Esophagus squamous epithelium (tissue), 5 donors: ENCODE measurements around the gene ZNF776. TPM values are rescaled to one million over a fixed set of nuclear protein-coding genes. Genes with fewer than 3 reads are reported as not detected.

Experiments used
- DNase-seq: peaks from one replicate; lab custom pipeline; 2025; lab: John Stamatoyannopoulos, UW
- H3K27ac ChIP-seq, 4 donors: fragments of 200-600 bp; sonication (generic); one replicate each; pipeline ENCODE4 v1.5.1; 2016 to 2019; ENCODE audit warnings: mild to moderate bottlenecking in 1 of 4
- H3K27me3 ChIP-seq, 4 donors: fragments of 200-600 bp; sonication (generic); 1 replicate in 3 of 4; 2 replicates in 1 of 4; pipeline versions ENCODE4 v1.5.1 to v1.6.0; 2017 to 2021; ENCODE audit warnings: antibody characterized with exemption in 1 of 4
- H3K36me3 ChIP-seq, 3 donors: fragments of 200-600 bp; sonication (generic); one replicate each; pipeline ENCODE4 v1.5.1; 2016 to 2019
- H3K4me1 ChIP-seq, 3 donors: fragments of 200-600 bp; sonication (generic); one replicate each; pipeline ENCODE4 v1.5.1; 2017 to 2019
- H3K4me3 ChIP-seq, 4 donors: fragments of 200-600 bp; sonication (generic); 1 replicate in 3 of 4; 2 replicates in 1 of 4; pipeline ENCODE4 v1.5.1; 2016 to 2019; ENCODE audit warnings: mild to moderate bottlenecking in 2 of 4, moderate library complexity in 1 of 4
- H3K9me3 ChIP-seq, 3 donors: fragments of 200-600 bp; sonication (generic); one replicate each; pipeline ENCODE4 v1.5.1; 2016 to 2019
- POLR2A ChIP-seq, 4 donors: fragments of 450-650 bp; IDR thresholded peaks; one replicate each; pipeline ENCODE4 v1.6.1; 2017; ENCODE audit warnings: antibody characterized with exemption in 4 of 4, mild to moderate bottlenecking in 4 of 4, moderate library complexity in 3 of 4
- WGBS, 2 donors: methylation state at CpG; one replicate each; pipeline ENCODE4 v1.1.5; 2018; 5-methylcytosine and 5-hydroxymethylcytosine counted together
- intact Hi-C: fragments of 100-400 bp; cut with DNase I; formaldehyde crosslinking; loops from one replicate; pipeline ENCODE4 v1.15.0; 2022
- total RNA-seq, 4 donors: library from RNA; depleted of rRNA; stranded (reverse); fragments of >200 nt; gene quantifications; one replicate each; pipeline ENCODE4 v1.1.0, GENCODE V29; 2016
- TF ChIP-seq, protein P1 (sequence below), 6 experiments: fragments of 450-650 bp in 4 of 6; fragments of 200-600 bp in 2 of 6; sonication (generic) in 2 of 6; IDR thresholded peaks; one replicate each; pipeline ENCODE4 v1.5.1; 2016 to 2019; ENCODE audit warnings: antibody characterized with exemption in 6 of 6, mild to moderate bottlenecking in 4 of 6, moderate library complexity in 4 of 6
- donor health status: DM: yes; HTN: yes; CAD: no.

ZNF776 gene
- total RNA-seq: 10 to 100 TPM in 1 of 4 donors, 1 to 10 TPM in 3; 7.9 to 11.6 (median 8.7) TPM

DNA sequence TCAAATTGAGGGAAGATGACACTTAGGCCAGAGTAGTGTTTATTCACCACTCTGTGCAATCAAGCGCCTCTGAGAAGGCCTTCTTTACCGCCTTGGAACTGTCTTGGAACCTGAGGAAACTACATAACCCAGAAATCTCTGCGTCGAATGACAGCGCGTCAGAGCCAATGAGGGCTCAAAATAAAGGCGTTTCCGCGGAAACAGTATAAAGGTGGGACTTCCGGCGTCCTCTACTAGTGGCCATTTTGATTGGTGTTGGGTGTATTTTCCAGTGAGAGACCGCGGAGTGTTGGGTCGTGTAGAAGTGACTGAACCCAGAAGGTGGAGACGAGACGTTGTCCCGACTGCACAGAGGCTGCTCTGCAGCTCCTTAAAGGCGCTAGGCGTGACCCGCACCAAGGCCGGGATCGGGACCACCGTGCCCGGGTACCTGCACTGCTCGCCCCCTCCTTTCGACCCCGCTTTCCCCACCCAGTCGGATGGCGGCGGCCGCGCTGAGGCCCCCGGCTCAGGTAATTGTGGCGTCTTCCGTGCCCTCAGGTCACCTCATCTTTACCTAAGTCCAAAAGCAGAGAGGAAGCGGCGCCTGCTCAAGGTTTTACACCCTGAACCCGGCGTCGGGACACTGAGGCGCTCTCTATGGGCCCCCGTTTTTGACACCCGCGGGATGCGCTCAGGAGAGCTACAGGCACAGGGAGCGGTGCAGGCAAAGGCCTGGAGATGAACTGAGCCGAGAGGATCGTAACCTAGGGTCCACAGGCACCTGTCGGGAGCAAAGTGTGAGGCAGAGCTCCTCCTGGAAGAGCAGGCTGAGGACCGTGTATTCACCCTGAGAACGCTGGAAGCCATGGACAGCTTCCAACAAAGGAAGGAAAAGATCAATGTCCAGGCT, at the start of gene ZNF776:
TSS of gene ZNF776 (plus strand) at position 236 of the 892 bp plus-strand sequence. CDS start at position 480, 244 bp downstream.
- H3K4me1 ChIP-seq: peaks cover 0 to 22% (median 4%) of the 10 kb centered on the region in 3 donors
- intact Hi-C loops: loop anchor here (10.0 kb wide), 1 partner anchor 168 kb away; the partner anchor contains the start of gene ZNF417
- peak in 1 of 4 donors; percentile 35 for TF ChIP-seq POLR2A (IDR thresholded peaks at IDR 0.05)
- TF ChIP-seq, protein P1, sequence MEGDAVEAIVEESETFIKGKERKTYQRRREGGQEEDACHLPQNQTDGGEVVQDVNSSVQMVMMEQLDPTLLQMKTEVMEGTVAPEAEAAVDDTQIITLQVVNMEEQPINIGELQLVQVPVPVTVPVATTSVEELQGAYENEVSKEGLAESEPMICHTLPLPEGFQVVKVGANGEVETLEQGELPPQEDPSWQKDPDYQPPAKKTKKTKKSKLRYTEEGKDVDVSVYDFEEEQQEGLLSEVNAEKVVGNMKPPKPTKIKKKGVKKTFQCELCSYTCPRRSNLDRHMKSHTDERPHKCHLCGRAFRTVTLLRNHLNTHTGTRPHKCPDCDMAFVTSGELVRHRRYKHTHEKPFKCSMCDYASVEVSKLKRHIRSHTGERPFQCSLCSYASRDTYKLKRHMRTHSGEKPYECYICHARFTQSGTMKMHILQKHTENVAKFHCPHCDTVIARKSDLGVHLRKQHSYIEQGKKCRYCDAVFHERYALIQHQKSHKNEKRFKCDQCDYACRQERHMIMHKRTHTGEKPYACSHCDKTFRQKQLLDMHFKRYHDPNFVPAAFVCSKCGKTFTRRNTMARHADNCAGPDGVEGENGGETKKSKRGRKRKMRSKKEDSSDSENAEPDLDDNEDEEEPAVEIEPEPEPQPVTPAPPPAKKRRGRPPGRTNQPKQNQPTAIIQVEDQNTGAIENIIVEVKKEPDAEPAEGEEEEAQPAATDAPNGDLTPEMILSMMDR (IDR thresholded peaks at IDR 0.05): no peak
- peak; percentile 46 for DNase-seq
- H3K27me3 ChIP-seq: no peaks in the 10 kb centered on the region
- H3K9me3 ChIP-seq: peaks cover 0 to 57% (median 33%) of the 10 kb centered on the region in 3 donors
- peak within 1 kb of the TSS; percentile 76 to 100 (median 90) for H3K4me3 ChIP-seq
- H3K27ac ChIP-seq: peak within 1 kb of the TSS; percentile 88 to 92 (median 90)
- H3K36me3 ChIP-seq: peaks cover 11 to 42% (median 12%) of the 10 kb centered on the region in 3 donors
- 2% methylated on average over 21 to 22 of the region's 51 CpGs for WGBS, 2 donors

DNA sequence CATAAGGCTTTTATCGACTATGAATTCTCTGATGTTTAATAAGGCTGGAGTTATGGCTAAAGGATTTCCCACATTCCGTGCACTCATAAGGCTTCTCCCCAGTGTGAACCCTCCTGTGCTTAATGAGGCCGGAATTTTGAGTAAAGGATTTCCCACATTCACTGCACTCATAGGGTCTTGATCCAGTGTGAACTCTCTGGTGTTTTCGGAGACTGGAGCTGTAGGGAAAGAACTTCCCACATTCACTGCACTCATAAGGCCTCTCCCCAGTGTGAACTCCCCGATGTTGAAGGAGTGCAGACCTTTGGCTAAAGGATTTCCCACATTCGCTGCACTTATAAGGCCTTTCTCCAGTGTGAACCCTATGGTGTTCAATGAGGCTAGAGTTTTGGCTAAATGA, 45.0 kb upstream of the ZNF776 start:
- 93 to 97% methylated on average over 6 of the region's 6 CpGs for WGBS, 2 donors
- intact Hi-C loops: no loop called here

DNA sequence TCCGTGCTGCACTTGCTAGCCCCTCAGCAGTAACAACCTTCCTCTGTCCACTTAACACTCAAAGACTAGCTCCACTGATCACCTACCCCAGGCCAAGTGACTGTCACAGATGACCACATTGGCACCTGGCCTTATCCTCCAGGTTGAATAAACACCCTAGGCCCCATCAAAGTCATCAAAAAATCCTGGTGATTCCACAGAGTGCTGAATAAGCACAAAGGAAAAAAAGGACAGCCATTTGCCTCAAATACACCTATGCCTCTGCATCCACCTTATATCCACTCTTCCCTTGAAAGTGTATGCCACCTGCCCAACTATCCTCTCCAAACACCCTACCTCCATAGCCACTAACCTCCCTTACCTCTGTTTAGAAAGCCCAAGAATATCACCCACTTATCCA, 40.3 kb upstream of the ZNF776 start:
- H3K9me3 ChIP-seq: peaks cover under 1 to 99% (median 73%) of the 10 kb centered on the region in 3 donors
- no peak for TF ChIP-seq POLR2A (IDR thresholded peaks at IDR 0.05)
- TF ChIP-seq, protein P1 (IDR thresholded peaks at IDR 0.05): no peak

More for the DNA sequence above, 45.0 kb upstream of the ZNF776 start:
- H3K9me3 ChIP-seq: peaks cover 4 to 99% (median 76%) of the 10 kb centered on the region in 3 donors
- TF ChIP-seq POLR2A (IDR thresholded peaks at IDR 0.05): no peak
- TF ChIP-seq, protein P1 (IDR thresholded peaks at IDR 0.05): no peak
- no peak overlapping the region for H3K27ac ChIP-seq
- no peaks in the 10 kb centered on the region for H3K4me1 ChIP-seq
- no peak for DNase-seq
- H3K4me3 ChIP-seq: no peak overlapping the region
- H3K36me3 ChIP-seq: peaks cover 0 to 69% (median 8%) of the 10 kb centered on the region in 3 donors
- H3K27me3 ChIP-seq: no peaks in the 10 kb centered on the region

DNA sequence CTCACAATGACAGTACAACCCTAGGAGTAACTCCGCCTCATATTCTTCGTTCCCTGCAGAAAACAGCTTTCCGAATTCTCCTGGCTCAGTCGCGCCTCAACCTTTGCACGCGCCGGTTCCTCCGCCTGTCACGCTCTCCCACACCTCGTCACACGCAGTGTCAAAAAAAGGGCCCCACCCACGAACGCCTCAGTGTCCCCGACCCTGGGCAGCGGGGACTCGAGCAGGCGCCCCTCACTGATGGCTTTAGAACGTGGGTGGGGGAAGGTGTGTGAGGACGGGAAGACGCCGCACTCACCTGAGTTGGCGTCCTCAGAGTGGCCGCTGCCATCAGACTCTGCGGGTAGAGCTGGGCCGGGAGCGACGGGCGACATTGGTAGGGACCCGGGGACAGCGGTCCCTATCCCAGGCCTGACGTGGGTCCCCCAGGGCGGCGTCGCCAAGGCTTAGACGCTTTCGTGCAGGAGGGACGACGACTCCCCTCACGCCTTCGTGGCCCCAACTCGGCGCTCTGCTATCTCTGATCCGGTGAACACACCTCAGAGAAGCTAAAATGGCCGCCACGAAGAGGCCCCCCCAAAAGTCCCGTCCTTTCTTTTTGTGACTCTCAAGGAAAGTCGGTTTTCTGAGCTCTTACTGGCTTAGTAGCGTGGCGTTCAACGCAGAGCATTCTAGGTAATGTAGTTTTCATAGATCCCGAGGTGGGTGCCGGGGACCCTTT, 37.8 kb upstream of the ZNF776 start, which contains the start of gene ZNF154:
TSS of gene ZNF154 (minus strand) at position 564 of the 721 bp plus-strand sequence. CDS start at position 331, 233 bp downstream.
- peaks cover 0 to 97% (median 60%) of the 10 kb centered on the region in 3 donors for H3K9me3 ChIP-seq
- H3K27me3 ChIP-seq: no peaks in the 10 kb centered on the region
- 9 to 11% methylated on average over 14 to 45 of the region's 53 CpGs for WGBS, 2 donors
- H3K4me1 ChIP-seq: peaks cover 0 to 7% (median 0%) of the 10 kb centered on the region in 3 donors
- TF ChIP-seq, protein P1 (IDR thresholded peaks at IDR 0.05): no peak
- no peak for TF ChIP-seq POLR2A (IDR thresholded peaks at IDR 0.05)
- H3K4me3 ChIP-seq: peak within 1 kb of the TSS; percentile 44 to 72 (median 52)
- peaks cover 0 to 20% (median 0%) of the 10 kb centered on the region in 3 donors for H3K36me3 ChIP-seq
- intact Hi-C loops: no loop called here
- peak within 1 kb of the TSS; percentile 76 to 90 (median 80) for H3K27ac ChIP-seq
- DNase-seq: no peak

More for the DNA sequence above, 40.3 kb upstream of the ZNF776 start:
- intact Hi-C loops: no loop called here
- DNase-seq: no peak
- Histone ChIP-seq H3K27me3 (no peaks in the 10 kb centered on the region), H3K4me1 (peaks cover 0 to 7% (median 0%) of the 10 kb centered on the region in 3 donors), H3K4me3 (no peak overlapping the region), H3K36me3 (peaks cover 0 to 36% (median 8%) of the 10 kb centered on the region in 3 donors), H3K27ac (no peak overlapping the region)
- 80 to 100% methylated on average over 1 of the region's 1 CpG for WGBS, 2 donors
